ENCODE measurements around the gene NEK1. TPM values are rescaled to one million over a fixed set of nuclear protein-coding genes. Genes with fewer than 3 reads are reported as not detected.
A peak's percentile ranks its signal among the peaks of the same experiment; 100 is the strongest.

Gene NEK1
- total and polyA plus RNA-seq, 2 of the 8 experiments (the other 6 are each of a cell fraction or from before 2014, with no cell fraction given): 3.9 to 11.7 TPM

DNA sequence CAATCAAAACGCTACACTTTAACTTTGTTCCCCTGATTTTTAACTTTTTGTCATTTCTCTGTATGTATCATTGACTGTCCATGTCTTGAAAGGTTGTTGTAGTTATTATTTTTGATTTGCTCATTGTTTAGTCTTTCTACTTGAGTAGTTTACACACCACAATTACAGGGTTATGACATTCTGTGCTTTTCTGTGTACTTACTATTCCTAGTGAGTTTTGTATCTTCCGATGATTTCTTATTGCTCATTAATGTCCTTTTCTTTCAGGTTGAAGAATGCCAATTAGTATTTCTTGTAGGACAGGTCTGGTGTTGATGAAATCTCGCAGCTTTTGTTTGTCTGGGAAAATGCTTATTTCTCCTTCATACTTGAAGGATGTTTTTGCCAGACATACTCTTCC lies 252.4 kb downstream of the NEK1 start:
- FAIRE-seq: peak; percentile 89
- H2AFZ ChIP-seq (ENCODE audit: low read length): no peak overlapping the region
- TF ChIP-seq, protein P1, sequence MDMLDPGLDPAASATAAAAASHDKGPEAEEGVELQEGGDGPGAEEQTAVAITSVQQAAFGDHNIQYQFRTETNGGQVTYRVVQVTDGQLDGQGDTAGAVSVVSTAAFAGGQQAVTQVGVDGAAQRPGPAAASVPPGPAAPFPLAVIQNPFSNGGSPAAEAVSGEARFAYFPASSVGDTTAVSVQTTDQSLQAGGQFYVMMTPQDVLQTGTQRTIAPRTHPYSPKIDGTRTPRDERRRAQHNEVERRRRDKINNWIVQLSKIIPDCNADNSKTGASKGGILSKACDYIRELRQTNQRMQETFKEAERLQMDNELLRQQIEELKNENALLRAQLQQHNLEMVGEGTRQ (IDR thresholded peaks at IDR 0.05; ENCODE audit: low read length): no peak
- TF ChIP-seq, protein P2, sequence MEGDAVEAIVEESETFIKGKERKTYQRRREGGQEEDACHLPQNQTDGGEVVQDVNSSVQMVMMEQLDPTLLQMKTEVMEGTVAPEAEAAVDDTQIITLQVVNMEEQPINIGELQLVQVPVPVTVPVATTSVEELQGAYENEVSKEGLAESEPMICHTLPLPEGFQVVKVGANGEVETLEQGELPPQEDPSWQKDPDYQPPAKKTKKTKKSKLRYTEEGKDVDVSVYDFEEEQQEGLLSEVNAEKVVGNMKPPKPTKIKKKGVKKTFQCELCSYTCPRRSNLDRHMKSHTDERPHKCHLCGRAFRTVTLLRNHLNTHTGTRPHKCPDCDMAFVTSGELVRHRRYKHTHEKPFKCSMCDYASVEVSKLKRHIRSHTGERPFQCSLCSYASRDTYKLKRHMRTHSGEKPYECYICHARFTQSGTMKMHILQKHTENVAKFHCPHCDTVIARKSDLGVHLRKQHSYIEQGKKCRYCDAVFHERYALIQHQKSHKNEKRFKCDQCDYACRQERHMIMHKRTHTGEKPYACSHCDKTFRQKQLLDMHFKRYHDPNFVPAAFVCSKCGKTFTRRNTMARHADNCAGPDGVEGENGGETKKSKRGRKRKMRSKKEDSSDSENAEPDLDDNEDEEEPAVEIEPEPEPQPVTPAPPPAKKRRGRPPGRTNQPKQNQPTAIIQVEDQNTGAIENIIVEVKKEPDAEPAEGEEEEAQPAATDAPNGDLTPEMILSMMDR (IDR thresholded peaks at IDR 0.05; ENCODE audit: control extremely low read depth in 1 of 3, insufficient read depth in 1 of 3, low read depth in 1 of 3, low read length in 3 of 3): no peak
- TF ChIP-seq JUN (IDR thresholded peaks at IDR 0.05; ENCODE audit: low read depth, low read length): no peak
- no peak for TF ChIP-seq CREB1 (IDR thresholded peaks at IDR 0.05)
- TF ChIP-seq GTF2F1 (IDR thresholded peaks at IDR 0.05; ENCODE audit: borderline replicate concordance, low read depth, low read length): no peak
- no peak for TF ChIP-seq TCF12 (IDR thresholded peaks at IDR 0.05; ENCODE audit: low read depth, low read length)
- TF ChIP-seq SUZ12 (IDR thresholded peaks at IDR 0.05; ENCODE audit: low read length): no peak
- TF ChIP-seq SIRT6 (IDR thresholded peaks at IDR 0.05; ENCODE audit: low read length): no peak
- TF ChIP-seq ZNF274 (IDR thresholded peaks at IDR 0.05; ENCODE audit: borderline replicate concordance, extremely low read depth, low read length): no peak
- no peak for TF ChIP-seq EGR1 (IDR thresholded peaks at IDR 0.05; ENCODE audit: borderline replicate concordance, low read depth, low read length)
- no peak for TF ChIP-seq EZH2 (IDR thresholded peaks at IDR 0.05; ENCODE audit: low read depth, low read length, severe bottlenecking)
- TF ChIP-seq CHD2 (IDR thresholded peaks at IDR 0.05; ENCODE audit: low read length): no peak

More for the DNA sequence above, 252.4 kb downstream of the NEK1 start:
- Histone ChIP-seq H4K5ac (ENCODE audit: insufficient read length, low read depth, low read length) (no peak overlapping the region), H3K79me2 (ENCODE audit: control insufficient read depth in 1 of 2, insufficient read depth in 2 of 2, low read length in 2 of 2) (no peaks in the 10 kb centered on the region), H3K27me3 (replicated peaks in 1 of 4; ENCODE audit: control insufficient read depth in 3 of 4, extremely low read depth in 1 of 4, insufficient read depth in 3 of 4, low read length in 3 of 4) (no peaks in the 10 kb centered on the region), H3K14ac (ENCODE audit: insufficient read length) (no peak overlapping the region), H3K4me1 (replicated peaks in 1 of 4; ENCODE audit: control insufficient read depth in 3 of 4, insufficient read depth in 4 of 4, low read length in 3 of 4) (no peaks in the 10 kb centered on the region), H3K79me1 (ENCODE audit: low read depth, low read length) (no peaks in the 10 kb centered on the region), H2BK5ac (ENCODE audit: low read depth, low read length) (no peak overlapping the region), H2BK12ac (ENCODE audit: low read depth, low read length) (no peak overlapping the region), H3K9ac (replicated peaks in 1 of 4; ENCODE audit: extremely low read depth in 1 of 4, low read depth in 3 of 4, low read length in 3 of 4) (no peak overlapping the region), H2AK5ac (ENCODE audit: low read depth, low read length) (no peak overlapping the region), H3K23ac (ENCODE audit: insufficient read length) (no peak overlapping the region), H4K8ac (ENCODE audit: extremely low read depth, insufficient read depth, low read length) (no peak overlapping the region), H3K56ac (replicated peaks; ENCODE audit: insufficient read length, low read depth, low read length) (no peak overlapping the region), H3K23me2 (ENCODE audit: low read depth, low read length) (no peaks in the 10 kb centered on the region), H2BK20ac (ENCODE audit: low read length) (no peak overlapping the region), H3K4me2 (ENCODE audit: insufficient read depth in 1 of 2, low read depth in 2 of 2, low read length in 2 of 2) (no peak overlapping the region), H2BK120ac (replicated peaks; ENCODE audit: low read depth, low read length) (no peak overlapping the region), H3K27ac (ENCODE audit: low read depth, low read length) (no peak overlapping the region), H2BK15ac (ENCODE audit: low read length) (no peak overlapping the region), H3K9me3 (ENCODE audit: insufficient read depth in 2 of 2, low read depth in 1 of 2, low read length in 1 of 2) (no peaks in the 10 kb centered on the region), H3K4me3 (ENCODE audit: extremely low read depth in 1 of 4, insufficient read depth in 2 of 4, low read depth in 3 of 4, low read length in 4 of 4) (no peak overlapping the region), H4K20me1 (replicated peaks in 1 of 2; ENCODE audit: control insufficient read depth in 1 of 2, insufficient read depth in 2 of 2, low read length in 2 of 2) (no peaks in the 10 kb centered on the region), H4K91ac (replicated peaks; ENCODE audit: insufficient read length, low read length) (no peak overlapping the region), H3K36me3 (ENCODE audit: control insufficient read depth in 2 of 4, insufficient read depth in 4 of 4, low read length in 3 of 4) (no peaks in the 10 kb centered on the region), H3K4ac (replicated peaks; ENCODE audit: insufficient read length, low read depth, low read length) (no peak overlapping the region), H3K18ac (ENCODE audit: extremely low read depth, low read length) (no peak overlapping the region)
- no peak for DNase-seq (ENCODE audit: low read depth in 1 of 2, low spot score in 2 of 2)
- WGBS, 2 experiments (ENCODE audit: extremely low coverage in 1 of 2, insufficient coverage in 1 of 2, insufficient read length in 1 of 2, insufficient replicate concordance in 2 of 2, low coverage in 1 of 2, low lambda C conversion rate in 2 of 2, missing lambda C conversion rate in 1 of 2): 73% methylated on average over 3 of the region's 3 CpGs; no CpG with 5 or more reads in 1 of the 2 experiments
- CTCF ChIA-PET (ENCODE audit: partially characterized antibody): no interaction called here
- POLR2A ChIA-PET (ENCODE audit: partially characterized antibody): no interaction called here
